Heart left ventricle (tissue), 13 donors: ENCODE measurements around the gene C1orf50.

Source experiments
- CTCF ChIP-seq, 12 donors: fragments of 200-600 bp; sonication (generic) in 4 of 12; IDR thresholded peaks; one replicate each; pipeline versions ENCODE4 v1.5.0 to v1.8.0; 2018 to 2022; ENCODE audit warnings: antibody characterized with exemption in 12 of 12, mild to moderate bottlenecking in 5 of 12
- POLR2A ChIP-seq, 2 donors: fragments of 450-650 bp; IDR thresholded peaks; one replicate each; pipeline ENCODE4 v1.6.1; 2017; ENCODE audit warnings: antibody characterized with exemption in 2 of 2, mild to moderate bottlenecking in 2 of 2, moderate library complexity in 2 of 2
- donor health status: ischemic (EF 13 %, LVEDD 7.1; RV severe dilation, severe dysfunction).
- donor health status: DM: no; HTN: yes; CAD: no.
- donor health status: DM: no; HTN: no; CAD: no.
- donor health status: ischemic (EF 25% LVEDD 6.9; RV normal size, moderate dysfunction).
- donor health status: ischemic (EF 25% LVEDD 5.7; RV mildly dilated, moderate dysfunction).
- donor health status: ischemic (EF 35%, LVEDD 5.7; RV mildly dilated, moderate dysfunction).
- donor health status: nonischemic (EF 11% LVEDD 7.7; RV severe dilation, severe dysfunction).
- donor health status: DM: yes; HTN: yes; CAD: no.
- donor health status: PGD.
- donor health status: ischemic (EF 29% LVEDD 5.4; RV normal size, mild dysfunction).
- donor health status: nonischemic (EF 23%, LVEDD 6.1; RV moderate dilation, normal function).

DNA sequence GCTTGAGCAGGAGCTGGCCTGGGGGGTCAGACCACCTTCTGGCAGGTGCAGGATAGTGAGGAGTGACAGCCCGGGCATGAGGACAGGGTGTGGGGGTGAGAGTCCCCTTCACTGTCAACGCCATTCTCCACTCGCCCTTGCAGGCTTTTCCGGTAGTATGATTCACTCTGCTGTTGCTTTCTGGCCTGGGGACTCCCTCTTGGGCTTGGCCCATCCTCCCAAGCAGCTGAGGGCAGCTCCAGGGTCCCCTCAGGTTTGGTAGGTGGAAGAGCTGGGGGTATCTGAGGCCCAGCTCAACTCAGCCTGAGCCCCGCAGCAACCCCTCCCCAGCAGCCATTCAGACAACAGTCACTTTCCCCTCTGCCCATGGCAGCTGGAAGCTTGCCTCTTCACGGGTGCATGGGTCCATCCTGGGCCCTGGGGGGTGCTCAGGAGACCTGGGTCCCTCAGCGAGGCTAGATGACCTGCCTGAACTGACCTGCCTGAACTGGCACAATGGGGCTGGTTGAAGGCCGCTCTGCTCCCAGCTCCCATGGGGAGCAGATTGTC lies 28.3 kb upstream of the C1orf50 start:
- TF ChIP-seq CTCF (IDR thresholded peaks at IDR 0.05) (no peak), POLR2A (IDR thresholded peaks at IDR 0.05) (no peak)
